ENCODE data around the gene EFCAB8.

Gene EFCAB8

GRCh38 chr20:32823737-32824588 is 34.8 kb upstream of the EFCAB8 start:
- Histone ChIP-seq H3K4me2 (no peak overlapping the region), H3K4me3 (IDR thresholded peaks at IDR 0.05; ENCODE audit: insufficient read depth, low read depth, low read length) (no peak overlapping the region), H3K79me2 (ENCODE audit: insufficient read depth, low read depth) (peaks cover 87% of the 10 kb centered on the region), H3K4me1 (ENCODE audit: low read depth, poor library complexity, severe bottlenecking) (peaks cover 47% of the 10 kb centered on the region), H4K20me1 (ENCODE audit: insufficient read depth) (peaks cover 46% of the 10 kb centered on the region), H2AFZ (ENCODE audit: low read depth) (no peak overlapping the region), H3K36me3 (ENCODE audit: insufficient read depth) (peaks cover 10% of the 10 kb centered on the region; the same call in 1 of the 2 replicates), H3K27ac (no peak overlapping the region), H3K9ac (no peak overlapping the region), H3K27me3 (ENCODE audit: insufficient read depth, low read depth) (no peaks in the 10 kb centered on the region)
- no peak for TF ChIP-seq CTCF (conservative IDR thresholded peaks at IDR 0.05; ENCODE audit: low read depth, low read length)

GRCh38 chr20:32828029-32828680 is 30.6 kb upstream of the EFCAB8 start:
- Histone ChIP-seq H3K4me1 (ENCODE audit: low read depth, poor library complexity, severe bottlenecking) (peaks cover 17% of the 10 kb centered on the region), H3K27ac (no peak overlapping the region; the same call in 1 of the 2 replicates), H3K4me3 (IDR thresholded peaks at IDR 0.05; ENCODE audit: insufficient read depth, low read depth, low read length) (no peak overlapping the region), H3K36me3 (ENCODE audit: insufficient read depth) (peaks cover 10% of the 10 kb centered on the region; the same call in 1 of the 2 replicates), H4K20me1 (ENCODE audit: insufficient read depth) (peaks cover 29% of the 10 kb centered on the region), H3K27me3 (ENCODE audit: insufficient read depth, low read depth) (no peaks in the 10 kb centered on the region), H3K9ac (no peak overlapping the region), H3K79me2 (ENCODE audit: insufficient read depth, low read depth) (peaks cover 97% of the 10 kb centered on the region), H3K4me2 (no peak overlapping the region), H2AFZ (ENCODE audit: low read depth) (no peak overlapping the region)
- no peak for TF ChIP-seq CTCF (conservative IDR thresholded peaks at IDR 0.05; ENCODE audit: low read depth, low read length)

GRCh38 chr20:32829311-32830005 is 29.3 kb upstream of the EFCAB8 start:
- peaks cover 16% of the 10 kb centered on the region; the same call in 1 of the 2 replicates for H3K36me3 ChIP-seq (ENCODE audit: insufficient read depth)

More at GRCh38 chr20:32829311-32830005, 29.3 kb upstream of the EFCAB8 start:
- H3K27ac ChIP-seq: peak overlapping the region; percentile 2; the same call in 1 of the 2 replicates
- H3K9ac ChIP-seq: no peak overlapping the region
- no peaks in the 10 kb centered on the region for H3K27me3 ChIP-seq (ENCODE audit: insufficient read depth, low read depth)
- H3K4me3 ChIP-seq (IDR thresholded peaks at IDR 0.05; ENCODE audit: insufficient read depth, low read depth, low read length): no peak overlapping the region
- H3K4me2 ChIP-seq: no peak overlapping the region
- no peak overlapping the region for H2AFZ ChIP-seq (ENCODE audit: low read depth)
- peaks cover 16% of the 10 kb centered on the region for H4K20me1 ChIP-seq (ENCODE audit: insufficient read depth)
- H3K79me2 ChIP-seq (ENCODE audit: insufficient read depth, low read depth): peaks cover 96% of the 10 kb centered on the region
- peaks cover 6% of the 10 kb centered on the region for H3K4me1 ChIP-seq (ENCODE audit: low read depth, poor library complexity, severe bottlenecking)
- TF ChIP-seq CTCF (conservative IDR thresholded peaks at IDR 0.05; ENCODE audit: low read depth, low read length): no peak

All from KMS-11 (cell line).